H9 (cell line): ENCODE measurements around the gene ZNF485. TPM values are rescaled to one million over a fixed set of nuclear protein-coding genes. Genes with fewer than 3 reads are reported as not detected.

Experiments used
- DNase-seq: peaks from one replicate; pipeline ENCODE4 v3.0.0-alpha.2; 2017
- H2AFZ ChIP-seq: one replicate; pipeline ENCODE4 v1.6.1; 2013; ENCODE audit warnings: mild to moderate bottlenecking, low read length, control low read depth, moderate library complexity
- H2AK5ac ChIP-seq: 2 replicates; pipeline ENCODE4 v1.6.1; 2013; ENCODE audit warnings: low read length, control low read depth, mixed read lengths; ENCODE audit not compliant: insufficient read length
- H2BK120ac ChIP-seq: one replicate; pipeline ENCODE4 v1.6.1; 2013; ENCODE audit warnings: low read depth, mild to moderate bottlenecking, low read length, control low read depth, inconsistent platforms; ENCODE audit not compliant: poor library complexity, severe bottlenecking
- H2BK12ac ChIP-seq: 2 replicates; pipeline ENCODE4 v1.6.1; 2013; ENCODE audit warnings: low read length, control low read depth, mixed read lengths, low read depth; ENCODE audit not compliant: insufficient read length
- H2BK15ac ChIP-seq: 2 replicates; pipeline ENCODE4 v1.6.1; 2013; ENCODE audit warnings: low read depth, low read length, control low read depth
- H2BK20ac ChIP-seq: one replicate; pipeline ENCODE4 v1.6.1; 2013; ENCODE audit warnings: low read depth, mild to moderate bottlenecking, low read length, control low read depth, inconsistent platforms; ENCODE audit not compliant: poor library complexity, severe bottlenecking
- H2BK5ac ChIP-seq: 2 replicates; pipeline ENCODE4 v1.6.1; 2013; ENCODE audit warnings: low read length, control low read depth, mixed read lengths; ENCODE audit not compliant: insufficient read length
- H3K14ac ChIP-seq: 2 replicates; pipeline ENCODE4 v1.6.1; 2013; ENCODE audit warnings: low read length, control low read depth; ENCODE audit not compliant: insufficient read depth
- H3K18ac ChIP-seq: 2 replicates; pipeline ENCODE4 v1.6.1; 2013; ENCODE audit warnings: low read depth, mild to moderate bottlenecking, mixed read lengths, low read length, control low read depth; ENCODE audit not compliant: insufficient read length
- H3K23ac ChIP-seq: 2 replicates; pipeline ENCODE4 v1.6.1; 2013; ENCODE audit warnings: low read length, control low read depth, mixed read lengths, low read depth; ENCODE audit not compliant: insufficient read length
- H3K23me2 ChIP-seq: 2 replicates; pipeline ENCODE4 v1.6.1; 2013; ENCODE audit warnings: low read depth, mild to moderate bottlenecking, mixed read lengths, low read length, control low read depth; ENCODE audit not compliant: insufficient read length, poor library complexity, severe bottlenecking
- H3K27ac ChIP-seq: 2 replicates; pipeline ENCODE4 v1.5.1; 2013; ENCODE audit warnings: low read length, control low read depth, mixed read lengths, low read depth; ENCODE audit not compliant: insufficient read length
- H3K27me3 ChIP-seq: 2 replicates; pipeline ENCODE4 v1.6.1; 2013; ENCODE audit warnings: low read length, control low read depth, inconsistent platforms; ENCODE audit not compliant: insufficient read depth
- H3K4ac ChIP-seq: 2 replicates; pipeline ENCODE4 v1.6.1; 2013; ENCODE audit warnings: low read depth, mild to moderate bottlenecking, control low read depth, inconsistent platforms, low read length, moderate library complexity
- H3K4me1 ChIP-seq: 2 replicates; pipeline ENCODE4 v1.6.1; 2013; ENCODE audit warnings: low read length, control low read depth, inconsistent platforms; ENCODE audit not compliant: insufficient read depth
- H3K4me2 ChIP-seq: 2 replicates; pipeline ENCODE4 v1.6.1; 2013; ENCODE audit warnings: low read length, control low read depth, mixed read lengths; ENCODE audit not compliant: insufficient read length, insufficient read depth
- H3K56ac ChIP-seq: 2 replicates; pipeline ENCODE4 v1.6.1; 2013; ENCODE audit warnings: low read depth, mild to moderate bottlenecking, mixed read lengths, low read length, control low read depth; ENCODE audit not compliant: insufficient read length
- H3K79me1 ChIP-seq: 2 replicates; pipeline ENCODE4 v1.6.1; 2013; ENCODE audit warnings: low read depth, mild to moderate bottlenecking, moderate library complexity, low read length, control low read depth, inconsistent platforms; ENCODE audit not compliant: insufficient read depth, poor library complexity, severe bottlenecking
- H3K79me2 ChIP-seq: 2 replicates; pipeline ENCODE4 v1.6.1; 2013; ENCODE audit warnings: low read length, control low read depth, inconsistent platforms; ENCODE audit not compliant: insufficient read depth
- H3K9ac ChIP-seq: 2 replicates; pipeline ENCODE4 v1.6.1; 2013; ENCODE audit warnings: low read length, control low read depth, mixed read lengths; ENCODE audit not compliant: insufficient read length; ENCODE audit errors: extremely low read depth
- H3K9me3 ChIP-seq: one replicate; pipeline ENCODE4 v1.6.1; 2013; ENCODE audit warnings: low read depth, low read length, inconsistent platforms; ENCODE audit not compliant: control insufficient read depth
- H3T11ph ChIP-seq: one replicate; pipeline ENCODE4 v1.6.1; 2013; ENCODE audit warnings: mild to moderate bottlenecking, low read length, control low read depth, inconsistent platforms
- H4K20me1 ChIP-seq: one replicate; pipeline ENCODE4 v1.6.1; 2013; ENCODE audit not compliant: control insufficient read depth, insufficient read length, insufficient read depth
- H4K5ac ChIP-seq: 2 replicates; pipeline ENCODE4 v1.6.1; 2013; ENCODE audit warnings: low read depth, mild to moderate bottlenecking, mixed read lengths, low read length, control low read depth; ENCODE audit not compliant: insufficient read length
- H4K8ac ChIP-seq: replicated peaks from 2 replicates; pipeline ENCODE4 v1.6.1; 2013; ENCODE audit warnings: low read length, control low read depth, mixed read lengths, low read depth; ENCODE audit not compliant: insufficient read length
- H4K91ac ChIP-seq: 2 replicates; pipeline ENCODE4 v1.6.1; 2013; ENCODE audit warnings: low read depth, mild to moderate bottlenecking, moderate library complexity, mixed read lengths, low read length, control low read depth; ENCODE audit not compliant: insufficient read length
- H3K27ac Mint-ChIP-seq, 3 experiments: 2 replicates in 2 of 3; 3 replicates in 1 of 3; pipeline ENCODE4 v1.8.0; 2020 to 2021; ENCODE audit warnings: mixed read lengths in 3 of 3, mild to moderate bottlenecking in 1 of 3, moderate library complexity in 1 of 3
- H3K27me3 Mint-ChIP-seq: 2 replicates; pipeline ENCODE4 v1.8.0; 2021; ENCODE audit warnings: low read depth, mild to moderate bottlenecking, moderate library complexity, mixed read lengths
- H3K36me3 Mint-ChIP-seq, 3 experiments: 2 replicates in 2 of 3; 3 replicates in 1 of 3; pipeline ENCODE4 v1.8.0; 2020 to 2021; ENCODE audit warnings: low read depth in 3 of 3, mixed read lengths in 3 of 3; ENCODE audit not compliant: insufficient read depth in 1 of 3
- H3K4me1 Mint-ChIP-seq, 2 experiments: 2 replicates each; pipeline ENCODE4 v1.8.0; 2020; ENCODE audit warnings: mixed read lengths in 2 of 2
- H3K4me3 Mint-ChIP-seq, 2 experiments: 2 replicates in 1 of 2; 3 replicates in 1 of 2; pipeline ENCODE4 v1.8.0; 2020 to 2021; ENCODE audit warnings: mild to moderate bottlenecking in 2 of 2, mixed read lengths in 2 of 2, moderate library complexity in 1 of 2
- H3K9me3 Mint-ChIP-seq, 2 experiments: 2 replicates in 1 of 2; 3 replicates in 1 of 2; pipeline ENCODE4 v1.8.0; 2020; ENCODE audit warnings: mild to moderate bottlenecking in 2 of 2, mixed read lengths in 2 of 2, moderate library complexity in 1 of 2
- CTCF ChIP-seq: fragments of 200-600 bp; sonication (generic); conservative IDR thresholded peaks from 3 replicates; pipeline ENCODE4 v1.8.0; 2021; ENCODE audit warnings: antibody characterized with exemption, mild to moderate bottlenecking
- WGBS: extraction: QIAGEN DNeasy Blood & Tissue Kit; methylation state at CpG from one replicate; pipeline ENCODE4 v1.1.7; 2013; ENCODE audit warnings: missing lambda C conversion rate, low lambda C conversion rate, mixed read lengths; ENCODE audit not compliant: insufficient read length; ENCODE audit errors: extremely low coverage; 5-methylcytosine and 5-hydroxymethylcytosine counted together
- total RNA-seq: library from RNA; stranded (reverse); gene quantifications from 2 replicates; pipeline ENCODE4 v1.2.1, GENCODE V29; 2021

Gene ZNF485
- total RNA-seq, 1 experiment from 2014 or later, result 8.9 TPM

DNA sequence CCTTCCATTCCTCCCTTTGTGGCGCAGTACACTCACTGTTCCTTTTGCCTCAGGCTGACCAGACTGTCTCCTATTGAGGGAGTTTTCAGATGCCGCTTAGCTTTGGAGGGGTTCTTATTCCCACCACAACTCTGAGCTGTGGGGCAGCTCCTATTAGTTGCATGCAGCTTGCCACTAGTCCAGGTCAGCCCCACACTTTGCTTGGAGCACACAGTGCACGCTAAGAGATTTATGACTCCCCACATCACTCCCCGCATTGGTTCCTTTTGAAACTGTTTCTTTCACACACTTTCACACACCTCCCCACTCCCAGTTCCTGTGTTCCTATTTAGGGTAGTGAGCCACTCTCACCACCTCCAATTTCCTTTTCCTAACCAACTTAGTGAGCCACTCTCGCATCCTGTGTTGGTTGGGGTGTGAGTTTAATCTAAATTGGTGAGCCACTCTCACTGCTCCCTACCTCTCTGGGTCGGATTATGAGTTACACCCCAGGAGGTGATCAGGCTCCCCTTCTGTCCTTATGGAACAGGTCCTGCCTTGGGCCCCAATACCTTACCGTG is 10.4 kb upstream of the ZNF485 start:
- no peak overlapping the region for H3K14ac ChIP-seq
- H3K79me2 ChIP-seq, result no peaks in the 10 kb centered on the region
- Mint-ChIP-seq H3K27me3 (peaks cover 11% of the 10 kb centered on the region), H3K4me3 (no peak overlapping the region), H3K27ac (no peak overlapping the region; a peak in 1 of 7 replicates), H3K36me3 (peaks cover 0 to 8% (median 2%) of the 10 kb centered on the region in 3 experiments; a peak in 2 of 7 replicates), H3K4me1 (no peaks in the 10 kb centered on the region), H3K9me3 (peaks cover 52 to 64% of the 10 kb centered on the region in 2 experiments)
- no peak overlapping the region for H3K18ac ChIP-seq
- no peaks in the 10 kb centered on the region for H3K27me3 ChIP-seq
- H3K23me2 ChIP-seq, result no peaks in the 10 kb centered on the region
- no peak overlapping the region for H3K56ac ChIP-seq
- no peak overlapping the region for H2AFZ ChIP-seq
- H3K4me1 ChIP-seq, result no peaks in the 10 kb centered on the region
- H2BK15ac ChIP-seq, result no peak overlapping the region
- H3K4ac ChIP-seq, result no peak overlapping the region
- H4K91ac ChIP-seq, result no peak overlapping the region
- H3K4me2 ChIP-seq, result no peak overlapping the region
- H3K9ac ChIP-seq, result no peak overlapping the region
- H2AK5ac ChIP-seq, result no peak overlapping the region
- H3K27ac ChIP-seq, result no peak overlapping the region
- no peak overlapping the region for H3T11ph ChIP-seq
- H2BK12ac ChIP-seq, result no peak overlapping the region
- no peak overlapping the region for H2BK20ac ChIP-seq
- no peak for TF ChIP-seq CTCF
- H3K79me1 ChIP-seq, result no peaks in the 10 kb centered on the region
- H2BK120ac ChIP-seq, result no peak overlapping the region
- no peaks in the 10 kb centered on the region for H4K20me1 ChIP-seq
- H3K9me3 ChIP-seq, result peaks cover 14% of the 10 kb centered on the region
- no peak overlapping the region for H3K23ac ChIP-seq
- DNase-seq, result no peak
- H4K8ac ChIP-seq, result no peak overlapping the region
- H2BK5ac ChIP-seq, result no peak overlapping the region
- no CpG with 5 or more reads among the region's 7 CpGs for WGBS
- no peak overlapping the region for H4K5ac ChIP-seq
